Activated B cell treated with CpG ODN at 0.5 μM for 24 hours (primary cell): ENCODE results near the gene MYL10. TPM values are rescaled to one million over a fixed set of nuclear protein-coding genes. Genes with fewer than 3 reads are reported as not detected.

Experiments used
- ATAC-seq: fragments of 200-7000 bp; cut with Tn5 transposase; one replicate; pipeline ENCODE4 v1.10.0; 2021; ENCODE audit warnings: low read depth, mild to moderate bottlenecking, moderate library complexity
- CTCF ChIA-PET: fragments of 350-600 bp; sonication (Branson Sonifier 250); formaldehyde crosslinking; loops from one replicate; lab custom pipeline; 2021; ENCODE audit warnings: antibody characterized with exemption; lab: Charles Lee
- POLR2A ChIA-PET: fragments of 350-600 bp; sonication (Branson Sonifier 250); formaldehyde crosslinking; loops from one replicate; lab custom pipeline; 2021; ENCODE audit warnings: antibody characterized with exemption; lab: Charles Lee
- DNase-seq: peaks from one replicate; pipeline ENCODE4 v3.0.0; 2022
- H3K27ac Mint-ChIP-seq: one replicate; pipeline ENCODE4 v1.8.0; 2020; ENCODE audit warnings: mixed read lengths
- H3K27me3 Mint-ChIP-seq: one replicate; pipeline ENCODE4 v1.8.0; 2021; ENCODE audit warnings: mixed read lengths
- H3K36me3 Mint-ChIP-seq: one replicate; pipeline ENCODE4 v1.8.0; 2021; ENCODE audit warnings: low read depth, mixed read lengths
- H3K4me1 Mint-ChIP-seq: one replicate; pipeline ENCODE4 v1.8.0; 2021; ENCODE audit warnings: mixed read lengths
- H3K4me3 Mint-ChIP-seq: one replicate; pipeline ENCODE4 v1.8.0; 2020; ENCODE audit warnings: mild to moderate bottlenecking, mixed read lengths
- H3K9me3 Mint-ChIP-seq: one replicate; pipeline ENCODE4 v1.8.0; 2020; ENCODE audit warnings: mixed read lengths
- CTCF ChIP-seq: fragments of 200-600 bp; IDR thresholded peaks from one replicate; pipeline ENCODE4 v1.8.0; 2022; ENCODE audit warnings: antibody characterized with exemption, mild to moderate bottlenecking
- intact Hi-C: fragments of 100-400 bp; cut with micrococcal nuclease; formaldehyde crosslinking; loops from one replicate; pipeline ENCODE4 v1.15.1; 2024
- total RNA-seq: library from RNA; stranded (reverse); gene quantifications from 2 replicates; pipeline ENCODE4 v1.2.3, GENCODE V29; 2022

The MYL10 gene
- total RNA-seq, 1 donor from 2014 or later, result not detected

GRCh38 chr7:101564778-101565211, 64.3 kb downstream of the MYL10 start:
- peaks cover 5% of the 10 kb centered on the region for H3K9me3 Mint-ChIP-seq
- no peaks in the 10 kb centered on the region for H3K36me3 Mint-ChIP-seq
- no peak for TF ChIP-seq CTCF
- no peak overlapping the region for H3K4me3 Mint-ChIP-seq
- no peak for ATAC-seq
- POLR2A ChIA-PET, result no interaction called here
- DNase-seq, result peak; percentile 2
- H3K27ac Mint-ChIP-seq, result no peak overlapping the region
- intact Hi-C loops, result no loop called here
- CTCF ChIA-PET, result no interaction called here
- peaks cover 12% of the 10 kb centered on the region for H3K27me3 Mint-ChIP-seq
- H3K4me1 Mint-ChIP-seq, result no peaks in the 10 kb centered on the region

- ChIA-PET CTCF (no interaction called here), POLR2A (no interaction called here)
- Mint-ChIP-seq H3K4me1 (no peaks in the 10 kb centered on the region), H3K9me3 (peaks cover 9% of the 10 kb centered on the region), H3K27me3 (peaks cover 9% of the 10 kb centered on the region), H3K27ac (no peak overlapping the region), H3K4me3 (no peak overlapping the region), H3K36me3 (no peaks in the 10 kb centered on the region)
- TF ChIP-seq CTCF, result no peak
- no peak for ATAC-seq
- DNase-seq, result no peak
- intact Hi-C loops, result no loop called here
Measured at GRCh38 chr7:101563943-101564777, 64.9 kb downstream of the MYL10 start.

Other genes with a start within 250 kb of the MYL10 start
- gene CUX1, start 188.3 kb upstream of the MYL10 start, total RNA-seq, result 48.6 and 61.7 TPM in 2 replicates